Keratinocyte (primary cell): ENCODE measurements around the gene DBNDD2. TPM values are rescaled to one million over a fixed set of nuclear protein-coding genes. Genes with fewer than 3 reads are reported as not detected.

ENCODE experiments used
- DNase-seq: peaks from one replicate; pipeline ENCODE4 v3.0.0-alpha.2; 2011; ENCODE audit warnings: low read depth, missing footprints, low spot score
- FAIRE-seq: peaks from 2 replicates; lab custom pipeline; 2011; peaks lifted over from hg19 to GRCh38; lab: Jason Lieb, UNC
- H2AFZ ChIP-seq: 2 replicates; pipeline ENCODE4 v1.6.0; 2012; ENCODE audit warnings: low read length, control low read depth, inconsistent platforms; ENCODE audit not compliant: control insufficient read depth
- H3K27ac ChIP-seq: 2 replicates; pipeline ENCODE4 v1.5.1; 2011; ENCODE audit warnings: low read length; ENCODE audit not compliant: control insufficient read depth, insufficient read depth
- H3K27me3 ChIP-seq: 3 replicates; pipeline ENCODE4 v1.6.0; 2011; ENCODE audit warnings: low read length; ENCODE audit not compliant: control insufficient read depth, insufficient read depth; ENCODE audit errors: extremely low read depth
- H3K36me3 ChIP-seq, 2 experiments: 2 replicates in 1 of 2; 3 replicates in 1 of 2; pipeline ENCODE4 v1.5.1; 2011; ENCODE audit warnings: low read length in 2 of 2, mild to moderate bottlenecking in 1 of 2; ENCODE audit not compliant: control insufficient read depth in 2 of 2, insufficient read depth in 2 of 2; ENCODE audit errors: extremely low read depth in 1 of 2
- H3K4me1 ChIP-seq: 3 replicates; pipeline ENCODE4 v1.5.1; 2011; ENCODE audit warnings: low read length; ENCODE audit not compliant: control insufficient read depth, insufficient read depth; ENCODE audit errors: extremely low read depth
- H3K4me2 ChIP-seq: 3 replicates; pipeline ENCODE4 v1.6.0; 2011; ENCODE audit warnings: low read depth, low read length; ENCODE audit not compliant: control insufficient read depth, insufficient read depth; ENCODE audit errors: extremely low read depth
- H3K4me3 ChIP-seq, 3 experiments: fragments of 200-600 bp in 1 of 3; sonication (generic) in 1 of 3; 2 replicates in 2 of 3; 3 replicates in 1 of 3; pipeline ENCODE4 v1.5.1; 2011 to 2016; ENCODE audit warnings: low read length in 3 of 3, mild to moderate bottlenecking in 3 of 3, control low read depth in 2 of 3, inconsistent platforms in 1 of 3, low read depth in 1 of 3, mixed read lengths in 1 of 3, mixed run types in 1 of 3, moderate library complexity in 1 of 3; ENCODE audit not compliant: control insufficient read depth in 2 of 3, insufficient read depth in 2 of 3; ENCODE audit errors: extremely low read depth in 1 of 3
- H3K79me2 ChIP-seq: 2 replicates; pipeline ENCODE4 v1.6.0; 2012; ENCODE audit warnings: low read length; ENCODE audit not compliant: control insufficient read depth, insufficient read depth
- H3K9ac ChIP-seq: 3 replicates; pipeline ENCODE4 v1.6.0; 2011; ENCODE audit warnings: low read length; ENCODE audit not compliant: control insufficient read depth, insufficient read depth; ENCODE audit errors: extremely low read depth
- H3K9me1 ChIP-seq: 3 replicates; pipeline ENCODE4 v1.6.0; 2011; ENCODE audit warnings: low read length; ENCODE audit not compliant: control insufficient read depth, insufficient read depth; ENCODE audit errors: extremely low read depth
- H3K9me3 ChIP-seq: 2 replicates; pipeline ENCODE4 v1.5.1; 2012; ENCODE audit warnings: low read depth, low read length; ENCODE audit not compliant: control insufficient read depth
- H4K20me1 ChIP-seq: 3 replicates; pipeline ENCODE4 v1.6.0; 2011; ENCODE audit warnings: low read length; ENCODE audit not compliant: control insufficient read depth, insufficient read depth; ENCODE audit errors: extremely low read depth
- CTCF ChIP-seq, 3 experiments: IDR thresholded peaks in 1 of 3; conservative IDR thresholded peaks in 1 of 3; optimal IDR thresholded peaks in 1 of 3; 2 replicates in 2 of 3; 3 replicates in 1 of 3; pipeline versions ENCODE3 to v1.5.1; 2011; ENCODE audit warnings: low read length in 3 of 3, mild to moderate bottlenecking in 3 of 3, moderate library complexity in 2 of 3, control low read depth in 1 of 3, inconsistent platforms in 1 of 3; ENCODE audit not compliant: insufficient read depth in 2 of 3; ENCODE audit errors: extremely low read depth in 1 of 3
- EZH2 ChIP-seq: IDR thresholded peaks from one replicate; pipeline ENCODE4 v1.6.1; 2012; ENCODE audit warnings: inconsistent platforms, mild to moderate bottlenecking, low read length, moderate library complexity
- dilution Hi-C: fragments of 300-500 bp; cut with MboI; formaldehyde crosslinking; loops from one replicate; pipeline ENCODE4 v1.7.0; 2020; ENCODE audit warnings: low sequenced_read_pairs; ENCODE audit not compliant: extremely low pct_ligation_motif_present
- polyA plus RNA-seq, 5 experiments: library from polyadenylated mRNA; depleted of rRNA in 3 of 5; stranded (reverse) in 3 of 5; stranded (forward) in 1 of 5; unstranded in 1 of 5; fragments of >200 nt; gene quantifications; 1 replicate in 1 of 5; 2 replicates in 3 of 5; 3 replicates in 1 of 5; pipeline versions ENCODE4 v1.2.1 to v1.2.3, GENCODE V29; 2011 to 2012; ENCODE audit warnings: missing spikeins in 2 of 5, low read depth in 1 of 5, low replicate concordance in 1 of 5

DBNDD2 gene
- polyA plus RNA-seq, 1 donor (not counting 4 experiments of a cell fraction or from before 2014, with no cell fraction given), result 37.4 TPM

- dilution Hi-C loops, result no loop called here
- H3K27me3 ChIP-seq, result no peaks in the 10 kb centered on the region
- peak overlapping the region; percentile 82 to 93 (median 91) for H3K4me3 ChIP-seq
- peaks cover 2% of the 10 kb centered on the region for H4K20me1 ChIP-seq
- peaks cover 24% of the 10 kb centered on the region for H3K79me2 ChIP-seq
- TF ChIP-seq CTCF (optimal IDR thresholded peaks at IDR 0.05 in 1 of 3, IDR thresholded peaks at IDR 0.05 in 1 of 3, conservative IDR thresholded peaks at IDR 0.05 in 1 of 3; ENCODE audit: extremely low read depth in 1 of 3, insufficient read depth in 2 of 3, low read length in 3 of 3) (no peak), EZH2 (no peak)
- no peak overlapping the region for H2AFZ ChIP-seq
- FAIRE-seq (no peak), DNase-seq (no peak)
- H3K9me1 ChIP-seq, result no peaks in the 10 kb centered on the region
- H3K4me1 ChIP-seq, result peaks cover 25% of the 10 kb centered on the region
- H3K27ac ChIP-seq, result peak overlapping the region; percentile 79
- peaks cover 17 to 23% of the 10 kb centered on the region in 2 experiments for H3K36me3 ChIP-seq
- H3K4me2 ChIP-seq, result peak overlapping the region; percentile 97
- H3K9me3 ChIP-seq, result no peaks in the 10 kb centered on the region
- H3K9ac ChIP-seq, result peak overlapping the region; percentile 89
These were observed 8.8 kb downstream of the DBNDD2 start for GRCh38 chr20:45416917-45417316.

- no peaks in the 10 kb centered on the region for H3K27me3 ChIP-seq
- H4K20me1 ChIP-seq, result peaks cover 2% of the 10 kb centered on the region
- TF ChIP-seq EZH2 (no peak), CTCF (optimal IDR thresholded peaks at IDR 0.05 in 1 of 3, IDR thresholded peaks at IDR 0.05 in 1 of 3, conservative IDR thresholded peaks at IDR 0.05 in 1 of 3; ENCODE audit: extremely low read depth in 1 of 3, insufficient read depth in 2 of 3, low read length in 3 of 3) (peak in 1 of 3 experiments; percentile 2)
- H3K27ac ChIP-seq, result peak overlapping the region; percentile 62
- FAIRE-seq, result peak; percentile 67
- H3K4me3 ChIP-seq, result no peak overlapping the region
- H3K79me2 ChIP-seq, result peaks cover 24% of the 10 kb centered on the region
- H2AFZ ChIP-seq, result no peak overlapping the region
- H3K9me3 ChIP-seq, result no peaks in the 10 kb centered on the region
- H3K36me3 ChIP-seq, result peaks cover 26 to 27% of the 10 kb centered on the region in 2 experiments
- peaks cover 25% of the 10 kb centered on the region for H3K4me1 ChIP-seq
- H3K9me1 ChIP-seq, result no peaks in the 10 kb centered on the region
- DNase-seq, result peak; percentile 23
- H3K4me2 ChIP-seq, result no peak overlapping the region
- peak overlapping the region; percentile 40 for H3K9ac ChIP-seq
- dilution Hi-C loops, result no loop called here
These were observed 11.4 kb downstream of the DBNDD2 start for GRCh38 chr20:45419188-45420091.
